C4-2B (cell line): ENCODE data around the gene AP3D1.

Source experiments
- H3K27ac ChIP-seq: fragments of 450-650 bp; 2 replicates; pipeline ENCODE4 v1.5.1; 2017
- ZFX ChIP-seq: fragments of 450-650 bp; IDR thresholded peaks from 2 replicates; pipeline ENCODE4 v1.6.1; 2017
- TF ChIP-seq, protein P1 (sequence below): fragments of 450-650 bp; conservative IDR thresholded peaks from 2 replicates; pipeline ENCODE4 v1.5.1; 2017; ENCODE audit warnings: mild to moderate bottlenecking

The AP3D1 gene

DNA sequence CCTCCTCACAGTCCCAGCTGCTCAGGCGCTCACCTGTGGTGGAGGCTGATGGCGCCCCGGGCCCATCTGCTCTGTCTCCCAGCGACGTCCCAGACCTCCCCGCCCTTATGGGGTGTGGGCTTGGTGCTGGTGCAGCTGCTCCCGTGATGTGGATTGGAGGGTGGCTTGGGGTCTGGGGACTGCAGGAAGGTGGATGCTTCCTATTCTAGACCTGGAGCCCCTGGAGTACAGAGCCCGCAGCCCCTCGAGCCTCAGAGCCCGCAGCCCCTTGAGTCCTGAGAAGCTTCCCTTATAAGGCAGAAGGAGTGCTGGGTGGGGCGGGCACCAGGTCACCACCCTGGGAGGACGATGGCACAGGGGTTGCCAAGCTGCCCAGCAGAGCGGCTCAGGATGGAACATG, 44.0 kb upstream of the AP3D1 start:
- TF ChIP-seq, protein P1, sequence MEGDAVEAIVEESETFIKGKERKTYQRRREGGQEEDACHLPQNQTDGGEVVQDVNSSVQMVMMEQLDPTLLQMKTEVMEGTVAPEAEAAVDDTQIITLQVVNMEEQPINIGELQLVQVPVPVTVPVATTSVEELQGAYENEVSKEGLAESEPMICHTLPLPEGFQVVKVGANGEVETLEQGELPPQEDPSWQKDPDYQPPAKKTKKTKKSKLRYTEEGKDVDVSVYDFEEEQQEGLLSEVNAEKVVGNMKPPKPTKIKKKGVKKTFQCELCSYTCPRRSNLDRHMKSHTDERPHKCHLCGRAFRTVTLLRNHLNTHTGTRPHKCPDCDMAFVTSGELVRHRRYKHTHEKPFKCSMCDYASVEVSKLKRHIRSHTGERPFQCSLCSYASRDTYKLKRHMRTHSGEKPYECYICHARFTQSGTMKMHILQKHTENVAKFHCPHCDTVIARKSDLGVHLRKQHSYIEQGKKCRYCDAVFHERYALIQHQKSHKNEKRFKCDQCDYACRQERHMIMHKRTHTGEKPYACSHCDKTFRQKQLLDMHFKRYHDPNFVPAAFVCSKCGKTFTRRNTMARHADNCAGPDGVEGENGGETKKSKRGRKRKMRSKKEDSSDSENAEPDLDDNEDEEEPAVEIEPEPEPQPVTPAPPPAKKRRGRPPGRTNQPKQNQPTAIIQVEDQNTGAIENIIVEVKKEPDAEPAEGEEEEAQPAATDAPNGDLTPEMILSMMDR: no peak
- TF ChIP-seq ZFX: no peak
- no peak overlapping the region for H3K27ac ChIP-seq

DNA sequence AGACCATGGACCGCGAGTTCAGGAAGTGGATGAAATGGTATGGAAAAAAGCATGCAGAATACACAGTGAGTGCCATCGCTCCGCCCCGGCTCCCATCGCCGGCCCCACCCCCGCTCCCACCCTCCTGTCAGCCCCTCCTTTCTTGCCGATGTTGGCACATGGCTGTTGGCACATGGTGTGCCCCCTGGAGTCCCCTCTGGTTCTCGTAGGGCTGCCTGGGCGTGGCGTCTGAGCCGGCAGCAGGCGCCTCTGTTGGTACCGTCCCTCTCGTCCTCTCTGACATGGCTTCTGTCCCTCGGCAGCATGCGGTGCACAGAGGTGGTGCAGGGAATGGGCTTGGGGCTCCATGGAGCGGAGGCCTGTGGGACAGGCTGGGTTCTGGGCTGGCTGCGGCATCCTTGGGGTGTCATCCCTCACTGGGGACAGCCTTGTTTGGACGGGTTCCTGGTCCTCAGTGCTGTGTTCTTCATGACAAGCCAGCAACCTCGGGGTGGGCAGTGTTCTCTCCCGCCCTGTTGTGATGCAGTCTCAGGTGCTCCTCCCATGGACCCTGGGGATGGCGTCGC, 43.2 kb upstream of the AP3D1 start:
- no peak for TF ChIP-seq ZFX
- TF ChIP-seq, protein P1: no peak
- no peak overlapping the region for H3K27ac ChIP-seq

DNA sequence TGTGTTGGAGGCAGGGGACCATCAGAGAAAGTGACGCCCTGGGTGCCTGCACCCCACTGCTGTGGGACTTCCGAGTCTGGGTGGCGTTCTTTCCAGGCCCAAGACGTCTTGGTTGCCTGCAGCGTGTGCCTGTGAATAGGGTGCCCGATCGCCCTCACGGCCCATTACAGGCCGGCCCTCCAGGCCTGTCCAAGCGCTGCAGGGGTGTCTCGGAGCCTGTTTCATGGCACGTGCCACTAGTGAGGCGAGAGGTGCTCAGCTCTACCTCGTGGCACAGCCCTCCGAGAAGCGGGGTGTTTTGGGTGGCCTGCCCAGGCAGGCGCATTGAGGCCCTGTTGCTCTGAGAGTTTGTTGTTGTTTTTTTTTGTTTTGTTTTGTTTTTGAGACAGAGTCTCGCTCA, 42.4 kb upstream of the AP3D1 start:
- no peak overlapping the region for H3K27ac ChIP-seq
- no peak for TF ChIP-seq ZFX
- TF ChIP-seq, protein P1: no peak

DNA sequence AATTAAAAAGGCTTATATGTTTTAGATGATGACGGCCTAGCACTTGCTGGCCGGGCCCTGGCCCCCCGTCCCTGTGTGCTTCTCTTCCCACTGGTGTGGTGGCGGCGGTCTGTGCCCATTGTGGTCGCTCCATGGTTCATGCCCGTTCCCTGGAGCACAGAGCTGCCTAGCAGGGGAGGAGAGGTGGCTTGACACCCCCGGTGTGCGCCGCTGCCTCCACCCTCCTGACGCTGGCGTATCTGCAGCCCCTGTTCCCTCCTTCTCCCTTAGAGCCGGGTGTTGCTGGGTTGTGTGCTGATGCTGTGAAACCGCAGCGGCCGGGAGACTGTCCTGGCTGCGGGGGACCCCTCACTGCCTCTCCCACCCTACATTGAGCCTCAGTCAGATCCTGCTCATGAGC, 41.5 kb upstream of the AP3D1 start:
- no peak overlapping the region for H3K27ac ChIP-seq
- TF ChIP-seq, protein P1: no peak
- TF ChIP-seq ZFX: no peak

DNA sequence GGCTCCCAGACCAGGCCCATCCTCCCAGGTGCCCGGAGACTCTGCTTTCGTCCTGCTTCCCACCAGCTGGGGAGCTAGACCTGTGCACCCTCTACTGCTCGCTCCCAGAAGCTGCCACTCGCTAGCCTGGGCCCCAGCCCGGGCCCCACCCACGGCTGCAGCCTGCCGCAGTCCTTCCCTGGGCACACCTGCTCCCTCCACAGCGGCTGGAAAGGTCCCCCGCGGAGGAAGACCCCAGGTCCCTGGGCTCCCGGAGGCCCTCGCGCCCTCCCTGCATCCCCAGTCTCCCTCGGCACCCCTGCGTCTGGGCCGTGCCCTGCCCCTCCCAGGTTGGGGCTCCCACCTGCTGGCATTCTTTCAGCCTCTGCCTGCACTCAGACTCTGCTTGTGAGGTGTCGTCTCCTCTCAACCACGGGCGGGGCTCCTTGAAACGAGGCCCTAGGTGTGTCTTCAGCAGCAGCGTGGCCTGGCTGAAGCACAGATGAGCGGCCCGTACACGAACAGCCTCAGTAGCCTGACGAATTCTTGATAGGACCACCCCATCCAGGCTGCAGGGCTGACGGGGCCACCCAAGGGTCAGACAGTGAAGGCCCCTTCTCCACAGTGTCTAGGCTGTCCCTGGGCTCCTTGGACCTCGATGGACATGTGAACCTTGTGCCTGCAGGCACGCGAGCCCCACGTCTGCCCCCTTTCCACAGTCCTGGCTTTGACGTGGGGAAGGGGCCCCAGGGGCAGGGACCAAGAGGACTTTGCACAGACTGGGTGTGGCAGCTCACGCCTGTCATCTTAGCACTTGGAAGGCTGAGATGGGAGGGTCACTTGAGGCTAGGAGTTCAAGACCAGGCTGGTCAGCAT, 40.3 kb upstream of the AP3D1 start:
- H3K27ac ChIP-seq: no peak overlapping the region
- TF ChIP-seq, protein P1: no peak
- no peak for TF ChIP-seq ZFX

GRCh38 chr19:2190848-2191455, 39.6 kb upstream of the AP3D1 start:
- no peak for TF ChIP-seq ZFX
- TF ChIP-seq, protein P1: no peak
- no peak overlapping the region for H3K27ac ChIP-seq

GRCh38 chr19:2189880-2190279, 38.5 kb upstream of the AP3D1 start:
- no peak overlapping the region for H3K27ac ChIP-seq
- no peak for TF ChIP-seq ZFX
- TF ChIP-seq, protein P1: no peak
